Peyer's patch (tissue), 4 donors: ENCODE measurements around the gene FILIP1L.

ENCODE experiments used
- CTCF ChIP-seq, 6 experiments: fragments of 450-650 bp in 4 of 6; fragments of 200-600 bp in 2 of 6; sonication (generic) in 1 of 6; IDR thresholded peaks; one replicate each; pipeline ENCODE4 v1.5.1; 2017 to 2019; ENCODE audit warnings: antibody characterized with exemption in 6 of 6, mild to moderate bottlenecking in 3 of 6, moderate library complexity in 1 of 6
- POLR2A ChIP-seq, 2 donors: fragments of 450-650 bp; IDR thresholded peaks; one replicate each; pipeline ENCODE4 v1.5.1; 2017; ENCODE audit warnings: antibody characterized with exemption in 2 of 2, mild to moderate bottlenecking in 2 of 2, moderate library complexity in 2 of 2

- TF ChIP-seq CTCF (IDR thresholded peaks at IDR 0.05), result no peak
- no peak for TF ChIP-seq POLR2A (IDR thresholded peaks at IDR 0.05)
Measured at GRCh38 chr3:99896482-99896881, 217.8 kb downstream of the FILIP1L start.
